Panc1 (cell line): ENCODE measurements around the gene UNKL. TPM values are rescaled to one million over a fixed set of nuclear protein-coding genes. Genes with fewer than 3 reads are reported as not detected.

Experiments used
- ATAC-seq: fragments of 200-7000 bp; cut with Tn5 transposase; 2 replicates; pipeline ENCODE4 v1.9.1; 2020; ENCODE audit warnings: mild to moderate bottlenecking, moderate library complexity
- BruUV-seq: library from RNA; stranded (reverse); fragments of 400-500 nt; replicated peaks from 2 replicates; lab custom pipeline; 2021; lab: Mats Ljungman, UMichigan
- CTCF ChIA-PET: fragments of 300-600 bp; sonication (Branson Sonifier 250); formaldehyde crosslinking; loops from one replicate; lab custom pipeline; 2022; ENCODE audit warnings: antibody characterized with exemption; lab: Charles Lee
- POLR2A ChIA-PET: fragments of 300-600 bp; sonication (Branson Sonifier 250); formaldehyde crosslinking; loops from one replicate; lab custom pipeline; 2022; ENCODE audit warnings: antibody characterized with exemption; lab: Charles Lee
- DNase-seq: peaks from one replicate; pipeline ENCODE4 v3.0.0-alpha.2; 2010; ENCODE audit warnings: low read depth, low spot score
- H3K27ac ChIP-seq: 2 replicates; pipeline ENCODE4 v1.5.1; 2011; ENCODE audit warnings: mild to moderate bottlenecking, low read length, inconsistent platforms
- H3K27me3 ChIP-seq: fragments of 200-500 bp; sonication (Bioruptor generic); 2 replicates; pipeline ENCODE4 v1.6.0; 2014; ENCODE audit warnings: low read length, inconsistent platforms; ENCODE audit not compliant: control insufficient read depth, insufficient read depth
- H3K36me3 ChIP-seq: fragments of 200-500 bp; sonication (Bioruptor generic); 2 replicates; pipeline ENCODE4 v1.5.1; 2014; ENCODE audit warnings: inconsistent platforms, mild to moderate bottlenecking, low read length, moderate library complexity; ENCODE audit not compliant: control insufficient read depth, insufficient read depth
- H3K4me1 ChIP-seq: 2 replicates; pipeline ENCODE4 v1.5.1; 2011; ENCODE audit warnings: inconsistent platforms, mild to moderate bottlenecking, low read length, moderate library complexity; ENCODE audit not compliant: control insufficient read depth, insufficient read depth
- H3K4me3 ChIP-seq, 2 experiments: 2 replicates each; pipeline ENCODE4 v1.5.1; 2011 to 2012; ENCODE audit warnings: low read depth in 2 of 2, low read length in 2 of 2, mild to moderate bottlenecking in 2 of 2, inconsistent platforms in 1 of 2, moderate library complexity in 1 of 2
- H3K9me3 ChIP-seq: fragments of 200-500 bp; sonication (Bioruptor generic); 2 replicates; pipeline ENCODE4 v1.5.1; 2014; ENCODE audit warnings: low read depth, mild to moderate bottlenecking, inconsistent platforms, low read length, moderate library complexity; ENCODE audit not compliant: control insufficient read depth, insufficient read depth
- CTCF ChIP-seq: fragments of 450-650 bp; IDR thresholded peaks from 2 replicates; pipeline ENCODE4 v1.5.1; 2017; ENCODE audit warnings: mild to moderate bottlenecking
- POLR2AphosphoS5 ChIP-seq: IDR thresholded peaks from 2 replicates; pipeline ENCODE4 v1.6.1; 2012; ENCODE audit warnings: mild to moderate bottlenecking, low read depth, low read length, moderate library complexity
- REST ChIP-seq, 2 experiments: IDR thresholded peaks; 2 replicates each; pipeline ENCODE4 v1.6.1; 2011 to 2012; ENCODE audit warnings: low read depth in 2 of 2, control low read depth in 1 of 2, low read length in 1 of 2, mild to moderate bottlenecking in 1 of 2, moderate library complexity in 1 of 2; ENCODE audit not compliant: insufficient read depth in 1 of 2
- SIN3A ChIP-seq: IDR thresholded peaks from 2 replicates; pipeline ENCODE4 v1.6.1; 2012; ENCODE audit warnings: low read depth, mild to moderate bottlenecking, low read length, moderate library complexity, borderline replicate concordance; ENCODE audit not compliant: insufficient read depth
- TCF7L2 ChIP-seq: IDR thresholded peaks from 2 replicates; pipeline ENCODE4 v1.6.1; 2011; ENCODE audit warnings: mild to moderate bottlenecking, low read depth, low read length, inconsistent platforms
- in situ Hi-C: cut with HindIII; loops from 2 replicates; pipeline ENCODE4 v1.10.0; 2016; ENCODE audit warnings: low sequenced_read_pairs, low pct_unique_long_range_greater_than_20kb
- intact Hi-C: fragments of 100-400 bp; cut with micrococcal nuclease; formaldehyde crosslinking; loops from one replicate; pipeline ENCODE4 v1.10.0; 2022; ENCODE audit not compliant: unreplicated experiment
- total RNA-seq: library from RNA; stranded (reverse); gene quantifications from one replicate; pipeline ENCODE4 v1.2.1, GENCODE V29; 2021; ENCODE audit not compliant: unreplicated experiment

Gene UNKL
- total RNA-seq, 1 experiment from 2014 or later = 26.6 TPM

- CTCF ChIA-PET = interaction anchor here (1.9 kb wide), 1 partner anchor 11 kb away, joined by 7 read pairs; no protein-coding TSS in a partner anchor
- intact Hi-C loops = no loop called here
- DNase-seq (no peak), ATAC-seq (no peak)
- POLR2A ChIA-PET = no interaction called here
- no peak for TF ChIP-seq POLR2AphosphoS5
- BruUV-seq = no TSS peak
- in situ Hi-C loops = no loop called here
- Histone ChIP-seq H3K27ac (no peak overlapping the region), H3K4me1 (peaks cover 3% of the 10 kb centered on the region; the same call in 1 of the 2 replicates), H3K4me3 (no peak overlapping the region), H3K36me3 (no peaks in the 10 kb centered on the region), H3K27me3 (no peaks in the 10 kb centered on the region), H3K9me3 (no peaks in the 10 kb centered on the region)
These were observed 72.7 kb downstream of the UNKL start for GRCh38 chr16:1341495-1342420.

- H3K27me3 ChIP-seq = no peaks in the 10 kb centered on the region
- H3K4me1 ChIP-seq = peaks cover 3% of the 10 kb centered on the region; the same call in 1 of the 2 replicates
- H3K4me3 ChIP-seq = no peak overlapping the region
- H3K27ac ChIP-seq = no peak overlapping the region
- POLR2A ChIA-PET = no interaction called here
- no peaks in the 10 kb centered on the region for H3K36me3 ChIP-seq
- BruUV-seq = no TSS peak
- intact Hi-C loops (no loop called here), in situ Hi-C loops (no loop called here)
- DNase-seq (no peak), ATAC-seq (no peak)
- H3K9me3 ChIP-seq = no peaks in the 10 kb centered on the region
- CTCF ChIA-PET = no interaction called here
- TF ChIP-seq REST (IDR thresholded peaks at IDR 0.05; ENCODE audit: insufficient read depth in 1 of 2, low read depth in 2 of 2, low read length in 1 of 2) = no peak
- no peak for TF ChIP-seq SIN3A
- no peak for TF ChIP-seq POLR2AphosphoS5
- TF ChIP-seq TCF7L2 = no peak
- TF ChIP-seq CTCF = no peak
These were observed 73.6 kb downstream of the UNKL start for GRCh38 chr16:1340730-1341494.
